Caco-2 (cell line): ENCODE measurements around the gene ZFC3H1. TPM values are rescaled to one million over a fixed set of nuclear protein-coding genes. Genes with fewer than 3 reads are reported as not detected.

ENCODE experiments used
- BruUV-seq: library from RNA; stranded (reverse); fragments of 400-500 nt; replicated peaks from 2 replicates; lab custom pipeline; 2021; lab: Mats Ljungman, UMichigan
- CTCF ChIA-PET: fragments of 300-600 bp; sonication (Branson Sonifier 250); formaldehyde crosslinking; loops from one replicate; lab custom pipeline; 2022; ENCODE audit warnings: antibody characterized with exemption; lab: Charles Lee
- POLR2A ChIA-PET: fragments of 300-600 bp; sonication (Branson Sonifier 250); formaldehyde crosslinking; loops from one replicate; lab custom pipeline; 2022; ENCODE audit warnings: antibody characterized with exemption; lab: Charles Lee
- DNase-seq, 2 experiments: peaks; one replicate each; pipeline versions ENCODE4 v3.0.0 to v3.0.0-alpha.2; 2020 to 2022
- H3K27me3 ChIP-seq: replicated peaks from 2 replicates; pipeline ENCODE4 v1.6.0; 2011; ENCODE audit warnings: low read length; ENCODE audit not compliant: control insufficient read depth, insufficient read depth
- H3K36me3 ChIP-seq: 2 replicates; pipeline ENCODE4 v1.5.1; 2011; ENCODE audit warnings: low read length; ENCODE audit not compliant: control insufficient read depth, insufficient read depth
- H3K4me1 ChIP-seq: fragments of 250-450 bp; sonication (Bioruptor Pico); 2 replicates; pipeline ENCODE4 v1.5.1; 2020; ENCODE audit warnings: mild to moderate bottlenecking
- H3K4me3 ChIP-seq: 2 replicates; pipeline ENCODE4 v1.5.1; 2011; ENCODE audit warnings: low read depth, mild to moderate bottlenecking, control low read depth, low read length
- H3K9me3 ChIP-seq: fragments of 250-450 bp; sonication (Bioruptor Pico); 2 replicates; pipeline ENCODE4 v1.5.1; 2020; ENCODE audit warnings: mild to moderate bottlenecking, moderate library complexity
- H3K27ac Mint-ChIP-seq: one replicate; pipeline ENCODE4 v1.8.0; 2022; ENCODE audit warnings: mixed read lengths; ENCODE audit not compliant: unreplicated experiment
- H3K27me3 Mint-ChIP-seq: one replicate; pipeline ENCODE4 v1.8.0; 2022; ENCODE audit warnings: mixed read lengths; ENCODE audit not compliant: insufficient read depth, unreplicated experiment
- H3K36me3 Mint-ChIP-seq: one replicate; pipeline ENCODE4 v1.8.0; 2022; ENCODE audit warnings: mild to moderate bottlenecking, mixed read lengths; ENCODE audit not compliant: insufficient read depth, unreplicated experiment
- H3K4me1 Mint-ChIP-seq: one replicate; pipeline ENCODE4 v1.8.0; 2022; ENCODE audit warnings: low read depth, mixed read lengths; ENCODE audit not compliant: unreplicated experiment
- H3K4me3 Mint-ChIP-seq: one replicate; pipeline ENCODE4 v1.8.0; 2022; ENCODE audit warnings: mild to moderate bottlenecking, moderate library complexity, mixed read lengths; ENCODE audit not compliant: unreplicated experiment
- H3K9me3 Mint-ChIP-seq: one replicate; pipeline ENCODE4 v1.8.0; 2022; ENCODE audit warnings: mixed read lengths; ENCODE audit not compliant: unreplicated experiment
- intact Hi-C: fragments of 100-400 bp; cut with micrococcal nuclease; formaldehyde crosslinking; loops from one replicate; pipeline ENCODE4 v1.10.0; 2022; ENCODE audit not compliant: unreplicated experiment
- total RNA-seq: library from RNA; stranded (reverse); gene quantifications from 2 replicates; pipeline ENCODE4 v1.2.3, GENCODE V29; 2022
- TF ChIP-seq, protein P1 (sequence below), 2 experiments: fragments of 200-600 bp in 1 of 2; IDR thresholded peaks; 1 replicate in 1 of 2; 2 replicates in 1 of 2; pipeline versions ENCODE4 v1.5.1 to v1.8.0; 2011 to 2022; ENCODE audit warnings: antibody characterized with exemption in 1 of 2, control low read depth in 1 of 2, inconsistent platforms in 1 of 2, low read depth in 1 of 2, low read length in 1 of 2, mild to moderate bottlenecking in 1 of 2, moderate library complexity in 1 of 2; ENCODE audit not compliant: insufficient read depth in 1 of 2, severe bottlenecking in 1 of 2, unreplicated experiment in 1 of 2

Gene ZFC3H1
- total RNA-seq, 1 experiment from 2014 or later, result 48.7 TPM

DNA sequence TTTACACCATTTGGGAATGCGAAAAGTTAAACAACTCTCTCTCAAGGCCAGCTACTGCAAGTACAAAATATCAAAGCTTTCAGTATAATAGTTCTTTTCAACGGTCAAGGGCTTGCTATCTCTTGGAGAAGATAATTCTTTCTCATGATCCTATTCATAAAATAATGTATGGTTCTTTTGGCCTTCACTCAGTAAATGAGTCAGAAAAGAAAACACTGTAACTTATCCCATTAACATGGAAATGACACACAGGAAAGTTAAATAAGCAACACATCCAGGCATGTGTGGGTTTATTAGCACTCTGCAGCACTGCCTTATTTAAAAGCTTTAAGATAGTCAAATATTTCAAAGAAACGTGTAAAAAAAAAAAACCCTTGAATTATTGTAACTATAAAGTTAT is 36.9 kb downstream of the ZFC3H1 start:
- Histone ChIP-seq H3K4me3 (no peak overlapping the region), H3K4me1 (no peaks in the 10 kb centered on the region), H3K36me3 (peaks cover 1% of the 10 kb centered on the region; the same call in 1 of the 2 replicates), H3K27me3 (no peaks in the 10 kb centered on the region), H3K9me3 (no peaks in the 10 kb centered on the region)
- POLR2A ChIA-PET, result no interaction called here
- no TSS peak for BruUV-seq
- intact Hi-C loops, result no loop called here
- Mint-ChIP-seq H3K36me3 (peaks cover 76% of the 10 kb centered on the region), H3K27me3 (no peaks in the 10 kb centered on the region), H3K9me3 (no peaks in the 10 kb centered on the region), H3K27ac (no peak overlapping the region), H3K4me3 (no peak overlapping the region), H3K4me1 (peaks cover 6% of the 10 kb centered on the region)
- TF ChIP-seq, protein P1, sequence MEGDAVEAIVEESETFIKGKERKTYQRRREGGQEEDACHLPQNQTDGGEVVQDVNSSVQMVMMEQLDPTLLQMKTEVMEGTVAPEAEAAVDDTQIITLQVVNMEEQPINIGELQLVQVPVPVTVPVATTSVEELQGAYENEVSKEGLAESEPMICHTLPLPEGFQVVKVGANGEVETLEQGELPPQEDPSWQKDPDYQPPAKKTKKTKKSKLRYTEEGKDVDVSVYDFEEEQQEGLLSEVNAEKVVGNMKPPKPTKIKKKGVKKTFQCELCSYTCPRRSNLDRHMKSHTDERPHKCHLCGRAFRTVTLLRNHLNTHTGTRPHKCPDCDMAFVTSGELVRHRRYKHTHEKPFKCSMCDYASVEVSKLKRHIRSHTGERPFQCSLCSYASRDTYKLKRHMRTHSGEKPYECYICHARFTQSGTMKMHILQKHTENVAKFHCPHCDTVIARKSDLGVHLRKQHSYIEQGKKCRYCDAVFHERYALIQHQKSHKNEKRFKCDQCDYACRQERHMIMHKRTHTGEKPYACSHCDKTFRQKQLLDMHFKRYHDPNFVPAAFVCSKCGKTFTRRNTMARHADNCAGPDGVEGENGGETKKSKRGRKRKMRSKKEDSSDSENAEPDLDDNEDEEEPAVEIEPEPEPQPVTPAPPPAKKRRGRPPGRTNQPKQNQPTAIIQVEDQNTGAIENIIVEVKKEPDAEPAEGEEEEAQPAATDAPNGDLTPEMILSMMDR (IDR thresholded peaks at IDR 0.05; ENCODE audit: insufficient read depth in 1 of 2, low read depth in 1 of 2, low read length in 1 of 2, severe bottlenecking in 1 of 2, unreplicated experiment in 1 of 2), result no peak
- DNase-seq, result no peak
- CTCF ChIA-PET, result no interaction called here

DNA sequence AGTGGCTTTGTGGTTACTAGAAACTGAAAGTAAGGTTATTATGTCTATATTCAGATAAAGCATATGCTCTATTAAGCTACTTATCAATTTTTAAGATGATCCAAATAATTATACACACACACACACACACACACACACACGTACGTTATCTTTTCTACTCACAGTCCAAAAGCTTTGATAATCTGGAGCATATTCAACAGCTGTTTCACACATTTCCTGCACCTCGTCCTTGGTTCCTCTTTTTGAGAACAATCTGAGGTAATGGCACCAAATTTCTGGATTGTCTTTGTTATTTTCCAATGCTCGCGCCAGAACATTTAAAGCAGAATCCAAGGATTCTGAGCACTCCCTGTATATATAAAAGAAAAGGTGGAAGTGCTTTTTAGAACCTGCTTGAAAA is 37.5 kb downstream of the ZFC3H1 start:
- TF ChIP-seq, protein P1 (IDR thresholded peaks at IDR 0.05; ENCODE audit: insufficient read depth in 1 of 2, low read depth in 1 of 2, low read length in 1 of 2, severe bottlenecking in 1 of 2, unreplicated experiment in 1 of 2), result no peak
- Histone ChIP-seq H3K9me3 (no peaks in the 10 kb centered on the region), H3K36me3 (peaks cover 1% of the 10 kb centered on the region; the same call in 1 of the 2 replicates), H3K27me3 (no peaks in the 10 kb centered on the region), H3K4me3 (no peak overlapping the region), H3K4me1 (no peaks in the 10 kb centered on the region)
- H3K4me1 Mint-ChIP-seq, result peaks cover 8% of the 10 kb centered on the region
- ChIA-PET POLR2A (no interaction called here), CTCF (no interaction called here)
- intact Hi-C loops, result no loop called here
- no peak overlapping the region for H3K4me3 Mint-ChIP-seq
- H3K9me3 Mint-ChIP-seq, result no peaks in the 10 kb centered on the region
- no TSS peak for BruUV-seq
- H3K36me3 Mint-ChIP-seq, result peaks cover 76% of the 10 kb centered on the region
- DNase-seq, result no peak
- no peaks in the 10 kb centered on the region for H3K27me3 Mint-ChIP-seq
- peak overlapping the region; percentile 26 for H3K27ac Mint-ChIP-seq

DNA sequence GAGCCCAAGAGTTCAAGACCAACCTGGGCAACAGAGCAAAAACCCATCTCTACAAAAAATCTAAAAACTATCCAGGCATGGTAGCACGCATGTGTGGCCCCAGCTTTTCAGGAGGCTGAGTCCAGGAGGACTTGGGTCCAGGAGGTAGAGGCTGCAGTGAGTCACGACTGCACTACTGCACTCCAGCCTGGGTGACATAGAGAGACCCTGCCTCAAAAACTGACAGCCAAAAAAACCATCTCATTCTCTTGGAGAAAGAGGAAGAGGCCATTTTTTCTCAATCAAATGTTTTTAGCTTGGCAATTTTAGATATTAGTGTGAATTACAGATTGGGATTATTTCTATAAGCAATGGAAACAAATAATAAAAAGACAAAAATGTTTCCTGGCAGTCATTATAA is 38.2 kb downstream of the ZFC3H1 start:
- Mint-ChIP-seq H3K27me3 (no peaks in the 10 kb centered on the region), H3K27ac (no peak overlapping the region), H3K4me1 (peaks cover 8% of the 10 kb centered on the region), H3K4me3 (no peak overlapping the region), H3K36me3 (peaks cover 76% of the 10 kb centered on the region), H3K9me3 (no peaks in the 10 kb centered on the region)
- Histone ChIP-seq H3K4me3 (no peak overlapping the region), H3K27me3 (no peaks in the 10 kb centered on the region), H3K4me1 (no peaks in the 10 kb centered on the region), H3K9me3 (no peaks in the 10 kb centered on the region), H3K36me3 (peaks cover 1% of the 10 kb centered on the region; the same call in 1 of the 2 replicates)
- BruUV-seq, result no TSS peak
- ChIA-PET CTCF (no interaction called here), POLR2A (no interaction called here)
- TF ChIP-seq, protein P1 (IDR thresholded peaks at IDR 0.05; ENCODE audit: insufficient read depth in 1 of 2, low read depth in 1 of 2, low read length in 1 of 2, severe bottlenecking in 1 of 2, unreplicated experiment in 1 of 2), result no peak
- DNase-seq, result no peak
- intact Hi-C loops, result no loop called here
